GM18951 (cell line): ENCODE data around the gene ZBTB48.
"Not testable (repeated sequence)": the region's sequence is repeated elsewhere in the genome, so short reads cannot be mapped to it uniquely, and the experiment has no call there.

ENCODE experiments used
- POLR2A ChIP-seq: IDR thresholded peaks from 4 replicates; pipeline ENCODE4 v1.6.1; 2011; ENCODE audit warnings: mild to moderate bottlenecking; ENCODE audit not compliant: insufficient read length, insufficient read depth; ENCODE audit errors: extremely low read depth
- in situ Hi-C: fragments of 300-500 bp; cut with MboI; formaldehyde crosslinking; loops from one replicate; pipeline ENCODE4 v1.12.0; 2022; ENCODE audit warnings: low sequenced_read_pairs, mixed read lengths, inconsistent platforms; ENCODE audit not compliant: unreplicated experiment

The ZBTB48 gene

GRCh38 chr1:6554907-6555778, 24.7 kb upstream of the ZBTB48 start, which contains the start of gene TAS1R1:
TAS1R1 (plus strand) TSS chr1:6555307; CDS start chr1:6555374, 67 bp downstream.
- TF ChIP-seq POLR2A = no peak
- in situ Hi-C loops = no loop called here

- in situ Hi-C loops = no loop called here
Measured at GRCh38 chr1:6557597-6557996, 22.2 kb upstream of the ZBTB48 start.

GRCh38 chr1:6559161-6559560, 20.6 kb upstream of the ZBTB48 start:
- in situ Hi-C loops = not testable (repeated sequence)

More at GRCh38 chr1:6557597-6557996, 22.2 kb upstream of the ZBTB48 start:
- no peak for TF ChIP-seq POLR2A

GRCh38 chr1:6560267-6560666, 19.5 kb upstream of the ZBTB48 start:
- no peak for TF ChIP-seq POLR2A
- in situ Hi-C loops = no loop called here

GRCh38 chr1:6569033-6569432, 10.8 kb upstream of the ZBTB48 start:
- in situ Hi-C loops = no loop called here
- no peak for TF ChIP-seq POLR2A

GRCh38 chr1:6570100-6570499, 9.7 kb upstream of the ZBTB48 start:
- in situ Hi-C loops = no loop called here

GRCh38 chr1:6570987-6571386, 8.8 kb upstream of the ZBTB48 start:
- in situ Hi-C loops = no loop called here
- no peak for TF ChIP-seq POLR2A

More at GRCh38 chr1:6570100-6570499, 9.7 kb upstream of the ZBTB48 start:
- TF ChIP-seq POLR2A = no peak

- no peak for TF ChIP-seq POLR2A
- in situ Hi-C loops = no loop called here
Measured at GRCh38 chr1:6572653-6573383, 7.0 kb upstream of the ZBTB48 start.

GRCh38 chr1:6574025-6574620, 5.7 kb upstream of the ZBTB48 start:
- in situ Hi-C loops = no loop called here
- TF ChIP-seq POLR2A = no peak

- in situ Hi-C loops = no loop called here
- no peak for TF ChIP-seq POLR2A
Measured at GRCh38 chr1:6574818-6575217, 5.0 kb upstream of the ZBTB48 start.

GRCh38 chr1:6577831-6578525, 1.8 kb upstream of the ZBTB48 start:
- no peak for TF ChIP-seq POLR2A
- in situ Hi-C loops = no loop called here

GRCh38 chr1:6578624-6579373, 995 bp upstream of the ZBTB48 start:
- no peak for TF ChIP-seq POLR2A
- in situ Hi-C loops = no loop called here
